Measurements from ENCODE around the gene TOGARAM2. TPM values are rescaled to one million over a fixed set of nuclear protein-coding genes. Genes with fewer than 3 reads are reported as not detected.

Gene TOGARAM2
- total RNA-seq, 1 donor: 0.72 TPM

- peaks cover 55% of the 10 kb centered on the region for H3K36me3 ChIP-seq (ENCODE audit: insufficient read depth, low read length)
- no peak overlapping the region for H3K27ac ChIP-seq (ENCODE audit: low read depth, low read length)
- no peak overlapping the region for H2AFZ ChIP-seq (ENCODE audit: low read length)
- H3K4me1 ChIP-seq (ENCODE audit: insufficient read depth, low read length): peaks cover 4% of the 10 kb centered on the region
- H3K9me3 ChIP-seq (ENCODE audit: low read depth, low read length): no peaks in the 10 kb centered on the region
- no peak for TF ChIP-seq CTCF (IDR thresholded peaks at IDR 0.05; ENCODE audit: extremely low read depth, low read depth, low read length)
- no peak overlapping the region for H3K4me3 ChIP-seq (ENCODE audit: insufficient read depth, low read length)
- H3K27me3 ChIP-seq (ENCODE audit: insufficient read depth, low read length): no peaks in the 10 kb centered on the region
- no peak for DNase-seq (ENCODE audit: insufficient read length, low spot score, missing footprints)
- H3K4me2 ChIP-seq (ENCODE audit: insufficient read depth, low read length): no peak overlapping the region
- peaks cover 9% of the 10 kb centered on the region for H4K20me1 ChIP-seq (ENCODE audit: insufficient read depth, low read length)
- H3K79me2 ChIP-seq (ENCODE audit: insufficient read depth, low read length): no peaks in the 10 kb centered on the region
Observed at GRCh38 chr2:28948160-28948559, 32.9 kb upstream of the TOGARAM2 start.

- Histone ChIP-seq H3K36me3 (ENCODE audit: insufficient read depth, low read length) (peaks cover 44% of the 10 kb centered on the region), H3K4me3 (ENCODE audit: insufficient read depth, low read length) (no peak overlapping the region), H4K20me1 (ENCODE audit: insufficient read depth, low read length) (peaks cover 9% of the 10 kb centered on the region), H3K4me2 (ENCODE audit: insufficient read depth, low read length) (no peak overlapping the region), H3K27me3 (ENCODE audit: insufficient read depth, low read length) (no peaks in the 10 kb centered on the region), H3K79me2 (ENCODE audit: insufficient read depth, low read length) (no peaks in the 10 kb centered on the region), H2AFZ (ENCODE audit: low read length) (no peak overlapping the region), H3K4me1 (ENCODE audit: insufficient read depth, low read length) (peaks cover 4% of the 10 kb centered on the region), H3K9me3 (ENCODE audit: low read depth, low read length) (no peaks in the 10 kb centered on the region), H3K27ac (ENCODE audit: low read depth, low read length) (no peak overlapping the region)
- DNase-seq (ENCODE audit: insufficient read length, low spot score, missing footprints): no peak
- no peak for TF ChIP-seq CTCF (IDR thresholded peaks at IDR 0.05; ENCODE audit: extremely low read depth, low read depth, low read length)
Observed at GRCh38 chr2:28949190-28949589, 31.9 kb upstream of the TOGARAM2 start.

DNA sequence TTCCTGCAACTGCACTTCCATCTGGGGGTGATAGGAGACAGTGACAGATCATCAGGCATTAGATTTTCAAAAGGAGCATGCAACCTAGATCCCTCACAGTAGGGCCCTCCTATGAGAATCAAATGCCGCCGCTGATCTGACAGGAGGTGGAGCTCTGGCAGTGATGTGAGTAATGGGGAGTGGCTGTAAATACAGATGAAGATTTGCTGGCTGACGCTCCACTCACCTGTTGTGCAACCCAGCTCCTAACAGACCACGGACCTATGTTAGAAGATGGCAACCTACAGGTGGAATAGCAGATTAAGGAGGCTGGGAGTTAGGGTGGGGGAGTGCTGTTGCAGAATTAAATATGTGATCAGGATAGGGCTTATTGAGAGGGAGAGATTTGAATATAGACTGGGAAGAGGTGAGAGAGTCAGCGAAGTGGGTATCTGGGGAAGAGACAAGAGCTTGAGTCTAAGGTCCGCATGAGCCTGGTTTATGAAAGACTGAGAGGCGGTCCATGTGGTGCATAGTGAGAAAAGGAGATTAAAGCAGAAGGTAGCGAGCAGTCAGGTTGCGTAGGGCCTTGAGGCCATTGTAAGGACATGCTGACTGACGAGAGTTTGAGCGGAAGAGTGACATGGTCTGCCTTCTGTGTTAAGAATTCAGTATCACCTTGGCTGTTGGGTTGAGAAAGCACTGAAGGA, 31.3 kb upstream of the TOGARAM2 start:
- Histone ChIP-seq H3K79me2 (ENCODE audit: insufficient read depth, low read length) (no peaks in the 10 kb centered on the region), H3K4me2 (ENCODE audit: insufficient read depth, low read length) (no peak overlapping the region), H3K27me3 (ENCODE audit: insufficient read depth, low read length) (no peaks in the 10 kb centered on the region), H4K20me1 (ENCODE audit: insufficient read depth, low read length) (peaks cover 9% of the 10 kb centered on the region), H3K36me3 (ENCODE audit: insufficient read depth, low read length) (peaks cover 39% of the 10 kb centered on the region), H3K27ac (ENCODE audit: low read depth, low read length) (no peak overlapping the region), H3K4me1 (ENCODE audit: insufficient read depth, low read length) (peaks cover 4% of the 10 kb centered on the region), H3K4me3 (ENCODE audit: insufficient read depth, low read length) (no peak overlapping the region), H2AFZ (ENCODE audit: low read length) (no peak overlapping the region), H3K9me3 (ENCODE audit: low read depth, low read length) (no peaks in the 10 kb centered on the region)
- DNase-seq (ENCODE audit: insufficient read length, low spot score, missing footprints): no peak
- no peak for TF ChIP-seq CTCF (IDR thresholded peaks at IDR 0.05; ENCODE audit: extremely low read depth, low read depth, low read length)

- Histone ChIP-seq H3K27ac (ENCODE audit: low read depth, low read length) (no peak overlapping the region), H3K27me3 (ENCODE audit: insufficient read depth, low read length) (peaks cover 5% of the 10 kb centered on the region), H3K36me3 (ENCODE audit: insufficient read depth, low read length) (peaks cover 26% of the 10 kb centered on the region), H2AFZ (ENCODE audit: low read length) (no peak overlapping the region), H3K4me3 (ENCODE audit: insufficient read depth, low read length) (no peak overlapping the region), H3K79me2 (ENCODE audit: insufficient read depth, low read length) (no peaks in the 10 kb centered on the region), H3K9me3 (ENCODE audit: low read depth, low read length) (no peaks in the 10 kb centered on the region), H4K20me1 (ENCODE audit: insufficient read depth, low read length) (peaks cover 7% of the 10 kb centered on the region), H3K4me2 (ENCODE audit: insufficient read depth, low read length) (no peak overlapping the region), H3K4me1 (ENCODE audit: insufficient read depth, low read length) (peaks cover 4% of the 10 kb centered on the region)
- TF ChIP-seq CTCF (IDR thresholded peaks at IDR 0.05; ENCODE audit: extremely low read depth, low read depth, low read length): no peak
- no peak for DNase-seq (ENCODE audit: insufficient read length, low spot score, missing footprints)
Observed at GRCh38 chr2:28950941-28951630, 30.0 kb upstream of the TOGARAM2 start.
